ENCODE data around the gene PDE12.
"Not testable (repeated sequence)": the region's sequence is repeated elsewhere in the genome, so short reads cannot be mapped to it uniquely, and the experiment has no call there.

PDE12 gene

GRCh38 chr3:57586778-57587177, 30.7 kb downstream of the PDE12 start:
- no peak for DNase-seq (ENCODE audit: low read depth, low spot score)

- no peak for DNase-seq (ENCODE audit: low read depth, low spot score)
Measured at GRCh38 chr3:57587905-57588304, 31.8 kb downstream of the PDE12 start.

- no peak for DNase-seq (ENCODE audit: low read depth, low spot score)
Measured at GRCh38 chr3:57592306-57592705, 36.2 kb downstream of the PDE12 start.

GRCh38 chr3:57594144-57594543, 38.1 kb downstream of the PDE12 start:
- DNase-seq (ENCODE audit: low read depth, low spot score), result no peak

GRCh38 chr3:57594576-57594975, 38.5 kb downstream of the PDE12 start:
- DNase-seq (ENCODE audit: low read depth, low spot score), result no peak

DNA sequence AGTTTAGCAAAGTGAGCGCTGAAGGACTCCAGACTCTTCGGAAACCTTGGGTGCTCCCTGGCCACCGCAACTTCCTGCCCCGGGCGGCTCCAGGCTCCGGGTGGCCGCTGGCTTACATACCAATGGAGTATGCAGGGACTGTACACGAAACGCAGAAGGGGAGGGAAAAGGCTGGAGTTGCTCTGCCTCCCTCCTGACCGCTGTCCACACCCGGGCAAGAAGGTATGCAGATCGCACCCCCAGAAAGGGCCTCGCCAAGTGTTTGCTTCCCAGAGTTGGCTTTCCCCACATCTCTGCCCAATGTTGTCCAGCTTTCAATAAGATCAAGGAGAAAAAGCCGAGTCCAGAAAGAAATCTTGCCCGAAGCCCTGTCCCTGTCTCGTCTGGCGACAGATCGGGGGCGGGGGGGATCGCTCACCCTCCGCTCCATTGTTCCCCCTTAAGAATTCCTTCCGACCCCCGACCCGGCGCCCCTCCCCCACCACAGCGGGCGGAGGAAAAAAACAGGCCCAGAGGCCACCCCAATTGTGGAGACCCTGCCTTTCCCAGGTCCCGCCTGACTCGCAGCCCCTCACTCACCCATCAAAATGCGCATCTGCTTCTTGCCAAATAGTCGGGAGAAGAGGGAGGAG, 40.5 kb downstream of the PDE12 start:
- DNase-seq (ENCODE audit: low read depth, low spot score), result peak; percentile 31

GRCh38 chr3:57597127-57597923, 41.3 kb downstream of the PDE12 start, which contains the start of gene ARF4:
Gene ARF4 (minus strand): TSS chr3:57597344. CDS start chr3:57597140, 204 bp downstream.
- DNase-seq (ENCODE audit: low read depth, low spot score), result peak; percentile 99

GRCh38 chr3:57598765-57599360, 42.8 kb downstream of the PDE12 start:
- no peak for DNase-seq (ENCODE audit: low read depth, low spot score)

DNA sequence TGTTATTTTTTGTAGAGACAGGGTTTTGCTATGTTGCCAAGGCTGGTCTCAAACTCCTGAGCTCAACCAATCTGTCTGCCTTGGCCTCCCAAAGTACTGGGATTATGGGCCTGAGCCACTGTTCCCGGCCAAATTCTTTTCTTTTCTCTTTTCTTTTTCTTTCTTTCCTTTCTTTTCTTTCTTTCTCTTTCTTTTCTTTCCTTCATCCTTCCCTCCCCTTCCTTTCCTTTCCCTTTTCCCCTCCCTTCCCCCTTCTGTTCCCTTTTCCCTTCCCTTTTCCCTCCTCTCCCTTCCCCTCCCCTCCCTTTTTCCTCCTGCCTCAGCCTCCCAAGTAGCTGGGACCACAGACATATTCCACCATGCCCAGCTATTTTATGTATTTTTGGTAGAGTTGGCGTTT, 44.1 kb downstream of the PDE12 start:
- no peak for DNase-seq (ENCODE audit: low read depth, low spot score)

DNA sequence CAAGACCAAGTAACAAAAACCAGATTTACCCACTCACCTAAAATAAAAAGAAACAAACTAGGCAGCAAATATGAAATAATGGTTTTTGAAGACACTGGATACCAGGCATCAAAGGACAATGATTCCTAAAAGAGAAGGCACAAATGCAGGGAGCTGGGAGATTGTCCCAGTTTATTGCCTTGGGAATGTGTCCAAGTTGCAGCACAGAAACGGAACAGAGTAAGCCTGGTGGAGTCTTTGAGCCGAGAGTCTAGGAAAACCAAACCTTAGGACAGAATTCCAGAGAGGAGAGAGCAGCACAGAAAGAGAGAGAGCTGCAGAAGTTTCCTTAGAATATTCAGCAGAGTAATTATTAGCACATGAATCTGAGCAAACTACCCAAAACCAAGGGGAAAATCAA, 48.9 kb downstream of the PDE12 start:
- DNase-seq (ENCODE audit: low read depth, low spot score), result no peak

GRCh38 chr3:57605683-57606082, 49.6 kb downstream of the PDE12 start:
- DNase-seq (ENCODE audit: low read depth, low spot score), result no peak

- DNase-seq (ENCODE audit: low read depth, low spot score), result not testable (repeated sequence)
Measured at GRCh38 chr3:57611870-57612269, 55.8 kb downstream of the PDE12 start.

DNA sequence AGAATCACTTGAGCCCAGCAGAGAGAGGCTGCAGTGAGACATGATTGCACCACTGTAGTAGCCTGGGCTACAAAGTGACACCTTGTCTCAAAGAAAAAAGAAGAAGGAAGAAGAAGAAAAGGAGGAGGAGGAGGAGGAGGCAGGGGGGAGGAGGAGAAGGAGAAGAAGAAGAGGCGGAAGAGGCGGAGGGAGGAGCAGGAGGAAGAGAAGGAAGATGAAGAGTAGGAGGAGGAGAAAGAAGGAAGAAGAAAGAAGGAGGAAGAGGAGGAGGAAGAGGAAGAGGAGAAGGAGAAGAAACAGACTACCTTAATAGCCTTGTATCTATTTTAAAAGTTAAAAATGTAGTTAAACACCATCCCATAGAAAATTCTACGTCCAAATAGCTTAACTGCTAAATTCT, 60.2 kb downstream of the PDE12 start:
- no peak for DNase-seq (ENCODE audit: low read depth, low spot score)

Measured in brain pericyte (primary cell).